AG10803 (cell line): ENCODE measurements around the gene MAGOH.

Source experiments
- DNase-seq: peaks from one replicate; pipeline ENCODE4 v3.0.0; 2010; ENCODE audit warnings: low read depth
- H3K4me3 ChIP-seq: 2 replicates; pipeline ENCODE4 v1.5.1; 2011; ENCODE audit warnings: mild to moderate bottlenecking, low read length, control low read depth
- CTCF ChIP-seq: conservative IDR thresholded peaks from 2 replicates; pipeline ENCODE4 v1.5.1; 2011; ENCODE audit warnings: mild to moderate bottlenecking, low read length, control low read depth, inconsistent platforms

Gene MAGOH

GRCh38 chr1:53280496-53280895 lies 42.2 kb upstream of the MAGOH start:
- DNase-seq: no peak
- TF ChIP-seq CTCF: no peak
- no peak overlapping the region for H3K4me3 ChIP-seq

- no peak for TF ChIP-seq CTCF
- no peak overlapping the region for H3K4me3 ChIP-seq
- DNase-seq: no peak
Observed at GRCh38 chr1:53279296-53280200, 41.2 kb upstream of the MAGOH start.

- DNase-seq: no peak
- TF ChIP-seq CTCF: peak; percentile 85
- H3K4me3 ChIP-seq: no peak overlapping the region
Observed at GRCh38 chr1:53278298-53278725, 40.0 kb upstream of the MAGOH start.

GRCh38 chr1:53277326-53277725 lies 39.0 kb upstream of the MAGOH start:
- TF ChIP-seq CTCF: no peak
- H3K4me3 ChIP-seq: no peak overlapping the region
- DNase-seq: no peak

- DNase-seq: no peak
- H3K4me3 ChIP-seq: no peak overlapping the region
- TF ChIP-seq CTCF: no peak
Observed at GRCh38 chr1:53276902-53277281, 38.6 kb upstream of the MAGOH start.

- TF ChIP-seq CTCF: no peak
- no peak overlapping the region for H3K4me3 ChIP-seq
- DNase-seq: no peak
Observed at GRCh38 chr1:53276153-53276901, 38.0 kb upstream of the MAGOH start.
